ENCODE results near the gene CPEB4. TPM values are rescaled to one million over a fixed set of nuclear protein-coding genes. Genes with fewer than 3 reads are reported as not detected.

CPEB4 gene
- total and polyA plus RNA-seq, 2 of the 4 experiments (the other 2 are of a cell fraction) = 7.8 to 22.6 TPM

- no peak overlapping the region for H3K56ac ChIP-seq (ENCODE audit: extremely low read depth, insufficient read depth, low read length)
- dilution Hi-C loops (cut with HindIII; ENCODE audit: low sequenced_read_pairs, unreplicated experiment) = no loop called here
- no peaks in the 10 kb centered on the region for H3K9me1 ChIP-seq (ENCODE audit: insufficient read depth, low read length)
- no peaks in the 10 kb centered on the region for H3K79me1 ChIP-seq (ENCODE audit: low read depth in 1 of 2, low read length in 2 of 2)
- no peak overlapping the region for H3K4ac ChIP-seq (ENCODE audit: low read depth, low read length)
- H3K14ac ChIP-seq (replicated peaks; ENCODE audit: low read depth, low read length) = no peak overlapping the region
- no peak overlapping the region for H2AK9ac ChIP-seq (replicated peaks; ENCODE audit: low read depth, low read length, poor library complexity)
- H3K18ac ChIP-seq (ENCODE audit: low read depth, low read length) = no peak overlapping the region
- H2AK5ac ChIP-seq (ENCODE audit: low read depth, low read length) = no peak overlapping the region
- no peak overlapping the region for H2BK120ac ChIP-seq (ENCODE audit: low read depth, low read length)
- H2AFZ ChIP-seq (replicated peaks; ENCODE audit: low read length, poor library complexity) = no peak overlapping the region
- H3K4me2 ChIP-seq (ENCODE audit: low read depth, low read length) = no peak overlapping the region
- POLR2A ChIA-PET (ENCODE audit: unreplicated experiment) = no interaction called here
- BruUV-seq (replicated peaks) = no TSS peak
- in situ Hi-C loops (cut with MboI; ENCODE audit: low sequenced_read_pairs) = no loop called here
- H3K27ac ChIP-seq (ENCODE audit: insufficient read depth, low read length) = no peak overlapping the region
- H4K8ac ChIP-seq (ENCODE audit: low read depth in 2 of 2, low read length in 2 of 2) = no peak overlapping the region
- H3K4me3 ChIP-seq (ENCODE audit: insufficient read depth, low read depth, low read length) = no peak overlapping the region
- DNase-seq = no peak
- H2BK20ac ChIP-seq (ENCODE audit: low read depth, low read length) = no peak overlapping the region
- no peaks in the 10 kb centered on the region for H3K9me3 ChIP-seq (ENCODE audit: control insufficient read depth, insufficient read depth, low read length)
- H3K23ac ChIP-seq (ENCODE audit: low read depth, low read length) = no peak overlapping the region
- no peaks in the 10 kb centered on the region for H4K20me1 ChIP-seq (ENCODE audit: insufficient read depth, low read length)
- no peaks in the 10 kb centered on the region for H3K27me3 ChIP-seq (ENCODE audit: control insufficient read depth, insufficient read depth, low read length)
- no peak overlapping the region for H2BK5ac ChIP-seq (ENCODE audit: low read depth, low read length, poor library complexity, severe bottlenecking)
- H3K4me1 ChIP-seq (ENCODE audit: control insufficient read depth, insufficient read depth, low read length) = no peaks in the 10 kb centered on the region
- no peak overlapping the region for H4K91ac ChIP-seq (ENCODE audit: insufficient read depth, low read depth, low read length)
- intact Hi-C loops (cut with micrococcal nuclease) = no loop called here
- no peak overlapping the region for H2BK15ac ChIP-seq (ENCODE audit: low read depth, low read length)
- TF ChIP-seq POLR2A (IDR thresholded peaks at IDR 0.05; ENCODE audit: low read depth, low read length) = no peak
- TF ChIP-seq MAFK (IDR thresholded peaks at IDR 0.05; ENCODE audit: low read depth, low read length) = no peak
- no peak for TF ChIP-seq CTCF (conservative IDR thresholded peaks at IDR 0.05; ENCODE audit: low read depth, low read length)
- TF ChIP-seq MXI1 (IDR thresholded peaks at IDR 0.05; ENCODE audit: borderline replicate concordance, low read depth, low read length) = no peak
- TF ChIP-seq ELK1 (IDR thresholded peaks at IDR 0.05; ENCODE audit: borderline replicate concordance, low read depth, low read length) = no peak
- no peak for TF ChIP-seq MAZ (IDR thresholded peaks at IDR 0.05; ENCODE audit: borderline replicate concordance, low read depth, low read length)
- TF ChIP-seq BHLHE40 (IDR thresholded peaks at IDR 0.05; ENCODE audit: low read depth, low read length) = no peak
- no peak for TF ChIP-seq SMC3 (IDR thresholded peaks at IDR 0.05; ENCODE audit: low read depth, low read length)
- H3K36me3 ChIP-seq (ENCODE audit: control insufficient read depth, insufficient read depth, low read length) = no peaks in the 10 kb centered on the region
- no peak overlapping the region for H4K5ac ChIP-seq (ENCODE audit: low read depth, low read length)
- CTCF ChIA-PET = no interaction called here
- no peak for ATAC-seq (ENCODE audit: low read depth)
- H3K9ac ChIP-seq (ENCODE audit: low read depth, low read length) = no peak overlapping the region
These were observed 115.6 kb downstream of the CPEB4 start for GRCh38 chr5:174003795-174004194.

Measured in IMR-90 (cell line).